ENCODE results near the gene EEF1A2. TPM values are rescaled to one million over a fixed set of nuclear protein-coding genes. Genes with fewer than 3 reads are reported as not detected.
"Not testable (repeated sequence)": the region's sequence is repeated elsewhere in the genome, so short reads cannot be mapped to it uniquely, and the experiment has no call there.

The EEF1A2 gene
- total RNA-seq, 2 experiments from 2014 or later = not detected

GRCh38 chr20:63517376-63518309 lies 18.8 kb upstream of the EEF1A2 start:
- ChIA-PET CTCF (interaction anchor here (1.2 kb wide), 2 partner anchors 21 to 456 kb away, joined by 3 to 6 read pairs; no protein-coding TSS in a partner anchor), POLR2A (no interaction called here)
- Mint-ChIP-seq H3K4me3 (no peak overlapping the region), H3K4me1 (ENCODE audit: low read depth) (peaks cover 8% of the 10 kb centered on the region), H3K27me3 (ENCODE audit: low read depth) (peaks cover 20% of the 10 kb centered on the region), H3K9me3 (ENCODE audit: insufficient read depth) (no peaks in the 10 kb centered on the region), H3K36me3 (ENCODE audit: low read depth) (peaks cover 13% of the 10 kb centered on the region), H3K27ac (no peak overlapping the region)
- ATAC-seq = no peak
- no peak for DNase-seq

GRCh38 chr20:63514520-63514919 lies 15.6 kb upstream of the EEF1A2 start:
- DNase-seq, POLR2A ChIA-PET, CTCF ChIA-PET: not testable (repeated sequence)

GRCh38 chr20:63513207-63513606 lies 14.3 kb upstream of the EEF1A2 start:
- POLR2A ChIA-PET = interaction anchor here (0.6 kb wide), 1 partner anchor 84 kb away, joined by 3 read pairs; no protein-coding TSS in a partner anchor
- Mint-ChIP-seq H3K4me3 (no peak overlapping the region), H3K36me3 (ENCODE audit: low read depth) (no peaks in the 10 kb centered on the region), H3K27me3 (ENCODE audit: low read depth) (peaks cover 35% of the 10 kb centered on the region), H3K4me1 (ENCODE audit: low read depth) (peaks cover 1% of the 10 kb centered on the region), H3K9me3 (ENCODE audit: insufficient read depth) (no peaks in the 10 kb centered on the region), H3K27ac (no peak overlapping the region)
- CTCF ChIA-PET = no interaction called here
- DNase-seq (no peak), ATAC-seq (no peak)

More at GRCh38 chr20:63514520-63514919, 15.6 kb upstream of the EEF1A2 start:
- not testable (repeated sequence) for H3K4me3 Mint-ChIP-seq; H3K36me3 Mint-ChIP-seq (ENCODE audit: low read depth); ATAC-seq; H3K27ac Mint-ChIP-seq; H3K9me3 Mint-ChIP-seq (ENCODE audit: insufficient read depth); H3K4me1 Mint-ChIP-seq (ENCODE audit: low read depth)
- peaks cover 28% of the 10 kb centered on the region for H3K27me3 Mint-ChIP-seq (ENCODE audit: low read depth)

GRCh38 chr20:63509088-63509564 lies 10.2 kb upstream of the EEF1A2 start:
- Mint-ChIP-seq H3K4me1 (ENCODE audit: low read depth) (peaks cover 10% of the 10 kb centered on the region), H3K27ac (no peak overlapping the region), H3K36me3 (ENCODE audit: low read depth) (no peaks in the 10 kb centered on the region), H3K27me3 (ENCODE audit: low read depth) (peaks cover 29% of the 10 kb centered on the region), H3K9me3 (ENCODE audit: insufficient read depth) (no peaks in the 10 kb centered on the region), H3K4me3 (no peak overlapping the region)
- CTCF ChIA-PET = no interaction called here
- DNase-seq (no peak), ATAC-seq (no peak)
- POLR2A ChIA-PET = interaction anchor here (0.9 kb wide), 1 partner anchor 12 kb away, joined by 4 read pairs; the partner anchor contains the start of gene PPDPF

GRCh38 chr20:63508072-63508768 lies 9.3 kb upstream of the EEF1A2 start:
- H3K36me3 Mint-ChIP-seq (ENCODE audit: low read depth) = no peaks in the 10 kb centered on the region
- H3K4me3 Mint-ChIP-seq = no peak overlapping the region
- ChIA-PET POLR2A (no interaction called here), CTCF (no interaction called here)
- no peaks in the 10 kb centered on the region for H3K9me3 Mint-ChIP-seq (ENCODE audit: insufficient read depth)
- ATAC-seq (no peak), DNase-seq (no peak)
- H3K27ac Mint-ChIP-seq = no peak overlapping the region
- H3K27me3 Mint-ChIP-seq (ENCODE audit: low read depth) = peaks cover 26% of the 10 kb centered on the region
- H3K4me1 Mint-ChIP-seq (ENCODE audit: low read depth) = peaks cover 10% of the 10 kb centered on the region

GRCh38 chr20:63507083-63507743 lies 8.3 kb upstream of the EEF1A2 start:
- ATAC-seq (no peak), DNase-seq (no peak)
- ChIA-PET CTCF (no interaction called here), POLR2A (interaction anchor here (0.9 kb wide), 1 partner anchor 14 kb away, joined by 3 read pairs; no protein-coding TSS in a partner anchor)
- Mint-ChIP-seq H3K4me1 (ENCODE audit: low read depth) (peaks cover 10% of the 10 kb centered on the region), H3K4me3 (no peak overlapping the region), H3K9me3 (ENCODE audit: insufficient read depth) (no peaks in the 10 kb centered on the region), H3K36me3 (ENCODE audit: low read depth) (no peaks in the 10 kb centered on the region), H3K27me3 (ENCODE audit: low read depth) (peaks cover 19% of the 10 kb centered on the region), H3K27ac (no peak overlapping the region)

GRCh38 chr20:63505723-63506122 lies 6.8 kb upstream of the EEF1A2 start:
- ATAC-seq (no peak), DNase-seq (no peak)
- H3K27ac Mint-ChIP-seq = no peak overlapping the region
- POLR2A ChIA-PET = interaction anchor here (0.5 kb wide), 1 partner anchor 484 kb away, joined by 3 read pairs; no protein-coding TSS in a partner anchor
- H3K4me3 Mint-ChIP-seq = no peak overlapping the region
- H3K36me3 Mint-ChIP-seq (ENCODE audit: low read depth) = no peaks in the 10 kb centered on the region
- peaks cover 10% of the 10 kb centered on the region for H3K4me1 Mint-ChIP-seq (ENCODE audit: low read depth)
- peaks cover 22% of the 10 kb centered on the region for H3K27me3 Mint-ChIP-seq (ENCODE audit: low read depth)
- H3K9me3 Mint-ChIP-seq (ENCODE audit: insufficient read depth) = no peaks in the 10 kb centered on the region
- CTCF ChIA-PET = interaction anchor here (1.5 kb wide), 1 partner anchor 10 kb away, joined by 5 read pairs; no protein-coding TSS in a partner anchor

GRCh38 chr20:63505281-63505680 lies 6.4 kb upstream of the EEF1A2 start:
- Mint-ChIP-seq H3K4me3 (no peak overlapping the region), H3K36me3 (ENCODE audit: low read depth) (no peaks in the 10 kb centered on the region), H3K4me1 (ENCODE audit: low read depth) (peaks cover 10% of the 10 kb centered on the region), H3K27me3 (ENCODE audit: low read depth) (peaks cover 23% of the 10 kb centered on the region), H3K9me3 (ENCODE audit: insufficient read depth) (no peaks in the 10 kb centered on the region), H3K27ac (no peak overlapping the region)
- no peak for DNase-seq
- ChIA-PET CTCF (interaction anchor here (1.5 kb wide), 1 partner anchor 9 kb away, joined by 5 read pairs; no protein-coding TSS in a partner anchor), POLR2A (interaction anchor here (0.5 kb wide), 1 partner anchor 485 kb away, joined by 3 read pairs; no protein-coding TSS in a partner anchor)
- no peak for ATAC-seq

- Mint-ChIP-seq H3K9me3 (ENCODE audit: insufficient read depth) (no peaks in the 10 kb centered on the region), H3K27me3 (ENCODE audit: low read depth) (peaks cover 25% of the 10 kb centered on the region), H3K4me1 (ENCODE audit: low read depth) (peaks cover 10% of the 10 kb centered on the region), H3K27ac (no peak overlapping the region), H3K36me3 (ENCODE audit: low read depth) (no peaks in the 10 kb centered on the region), H3K4me3 (no peak overlapping the region)
- CTCF ChIA-PET = interaction anchor here (1.5 kb wide), 1 partner anchor 9 kb away, joined by 5 read pairs; no protein-coding TSS in a partner anchor
- POLR2A ChIA-PET = no interaction called here
- ATAC-seq (no peak), DNase-seq (no peak)
Observed at GRCh38 chr20:63504642-63505041, 5.8 kb upstream of the EEF1A2 start.

GRCh38 chr20:63503524-63503923 lies 4.6 kb upstream of the EEF1A2 start:
- POLR2A ChIA-PET = no interaction called here
- peaks cover 10% of the 10 kb centered on the region for H3K4me1 Mint-ChIP-seq (ENCODE audit: low read depth)
- CTCF ChIA-PET = no interaction called here

GRCh38 chr20:63502671-63503172 lies 3.8 kb upstream of the EEF1A2 start:
- no peak overlapping the region for H3K27ac Mint-ChIP-seq
- H3K4me3 Mint-ChIP-seq = no peak overlapping the region
- ChIA-PET CTCF (no interaction called here), POLR2A (no interaction called here)
- no peak for DNase-seq
- no peaks in the 10 kb centered on the region for H3K36me3 Mint-ChIP-seq (ENCODE audit: low read depth)
- H3K27me3 Mint-ChIP-seq (ENCODE audit: low read depth) = peaks cover 17% of the 10 kb centered on the region
- ATAC-seq = no peak
- no peaks in the 10 kb centered on the region for H3K9me3 Mint-ChIP-seq (ENCODE audit: insufficient read depth)
- peaks cover 4% of the 10 kb centered on the region for H3K4me1 Mint-ChIP-seq (ENCODE audit: low read depth)

More at GRCh38 chr20:63503524-63503923, 4.6 kb upstream of the EEF1A2 start:
- DNase-seq = no peak
- Mint-ChIP-seq H3K9me3 (ENCODE audit: insufficient read depth) (no peaks in the 10 kb centered on the region), H3K36me3 (ENCODE audit: low read depth) (no peaks in the 10 kb centered on the region), H3K27ac (no peak overlapping the region), H3K27me3 (ENCODE audit: low read depth) (peaks cover 22% of the 10 kb centered on the region), H3K4me3 (no peak overlapping the region)
- no peak for ATAC-seq

Data from activated CD8-positive, alpha-beta T cell treated with anti-CD3 and anti-CD28 coated beads, Interleukin-2, amount 10 ng/mL, durations not matched to agents 7 days and 5 days (primary cell).